Right lobe of liver (tissue), 4 donors: ENCODE results near the gene ROGDI.

Experiments
- CTCF ChIP-seq, 4 donors: fragments of 200-600 bp in 3 of 4; fragments of 450-650 bp in 1 of 4; IDR thresholded peaks; one replicate each; pipeline versions ENCODE4 v1.5.1 to v1.8.0; 2016 to 2022; ENCODE audit warnings: antibody characterized with exemption in 4 of 4, mild to moderate bottlenecking in 2 of 4
- POLR2A ChIP-seq: fragments of 450-650 bp; IDR thresholded peaks from one replicate; pipeline ENCODE4 v1.6.1; 2017; ENCODE audit warnings: antibody characterized with exemption, mild to moderate bottlenecking
- donor health status: DM: no; HTN: no; CAD: no.
- donor health status: DM: no; HTN: no; CAD: no.
- donor health status: DM: no; HTN: yes; CAD: no.

GRCh38 chr16:4811773-4812172 lies 9.3 kb upstream of the ROGDI start:
- no peak for TF ChIP-seq CTCF (IDR thresholded peaks at IDR 0.05)
- no peak for TF ChIP-seq POLR2A
